Sigmoid colon (tissue), 7 donors: Measurements from ENCODE around the gene TNFRSF9. TPM values are rescaled to one million over a fixed set of nuclear protein-coding genes. Genes with fewer than 3 reads are reported as not detected.

Source experiments
- DNase-seq: peaks from one replicate; pipeline ENCODE4 v3.0.0-alpha.2; 2019
- H3K27ac ChIP-seq, 4 donors: fragments of 200-600 bp; sonication (generic); one replicate each; pipeline ENCODE4 v1.5.1; 2016 to 2019; ENCODE audit warnings: mild to moderate bottlenecking in 1 of 4
- H3K27me3 ChIP-seq, 3 donors: fragments of 200-600 bp; sonication (generic); one replicate each; pipeline ENCODE4 v1.5.1; 2019; ENCODE audit warnings: mild to moderate bottlenecking in 1 of 3
- H3K36me3 ChIP-seq, 4 donors: fragments of 200-600 bp; sonication (generic); one replicate each; pipeline ENCODE4 v1.5.1; 2016 to 2019
- H3K4me1 ChIP-seq, 4 donors: fragments of 200-600 bp; sonication (generic); one replicate each; pipeline ENCODE4 v1.5.1; 2017 to 2019
- H3K4me3 ChIP-seq, 4 donors: fragments of 200-600 bp; sonication (generic); one replicate each; pipeline ENCODE4 v1.5.1; 2017 to 2019; ENCODE audit warnings: mild to moderate bottlenecking in 2 of 4, moderate library complexity in 1 of 4
- H3K9me3 ChIP-seq, 4 donors: fragments of 200-600 bp in 3 of 4; sonication (generic) in 3 of 4; one replicate each; pipeline versions ENCODE4 v1.5.1 to v1.6.1; 2013 to 2019
- EP300 ChIP-seq, 4 donors: sonication (generic); formaldehyde crosslinking; IDR thresholded peaks; one replicate each; pipeline ENCODE4 v1.6.1; 2017; ENCODE audit warnings: antibody characterized with exemption in 4 of 4
- POLR2A ChIP-seq, 2 donors: fragments of 450-650 bp; IDR thresholded peaks; one replicate each; pipeline ENCODE4 v1.6.1; 2016; ENCODE audit warnings: antibody characterized with exemption in 2 of 2, mild to moderate bottlenecking in 2 of 2, moderate library complexity in 2 of 2
- POLR2AphosphoS5 ChIP-seq, 4 donors: sonication (generic); formaldehyde crosslinking; IDR thresholded peaks; one replicate each; pipeline ENCODE4 v1.6.1; 2017; ENCODE audit warnings: antibody characterized with exemption in 4 of 4
- WGBS, 2 donors: extraction: QIAGEN DNeasy Blood & Tissue Kit; methylation state at CpG; one replicate each; pipeline ENCODE4 v1.1.7; 2013; 5-methylcytosine and 5-hydroxymethylcytosine counted together
- intact Hi-C: fragments of 100-400 bp; cut with DNase I; formaldehyde crosslinking; loops from one replicate; pipeline ENCODE4 v1.15.1; 2023
- polyA plus RNA-seq, 3 donors: library from polyadenylated mRNA; stranded (reverse); fragments of 200-250 nt; gene quantifications; one replicate each; pipeline ENCODE4 v1.2.3, GENCODE V29; 2013
- small RNA-seq, 3 donors: library from RNA; depleted of rRNA; stranded (forward); fragments of <200 nt; gene quantifications; one replicate each; pipeline ENCODE3, GENCODE V24; 2016
- total RNA-seq, 4 donors: library from RNA; depleted of rRNA; stranded (reverse); fragments of >200 nt; gene quantifications; one replicate each; pipeline ENCODE4 v1.1.0, GENCODE V29; 2016
- TF ChIP-seq, protein P1 (sequence below), 4 experiments: fragments of 450-650 bp in 3 of 4; fragments of 200-600 bp in 1 of 4; IDR thresholded peaks; one replicate each; pipeline ENCODE4 v1.5.1; 2016 to 2019; ENCODE audit warnings: antibody characterized with exemption in 4 of 4, mild to moderate bottlenecking in 3 of 4, moderate library complexity in 2 of 4
- donor health status: healthy with polysubstance abuse.
- donor health status: Bipolar disorder and iron deficiency.
- donor health status: healthy.

TNFRSF9 gene
- total and polyA plus RNA-seq, 7 donors: 1.2 to 1.7 TPM; not detected in 5

DNA sequence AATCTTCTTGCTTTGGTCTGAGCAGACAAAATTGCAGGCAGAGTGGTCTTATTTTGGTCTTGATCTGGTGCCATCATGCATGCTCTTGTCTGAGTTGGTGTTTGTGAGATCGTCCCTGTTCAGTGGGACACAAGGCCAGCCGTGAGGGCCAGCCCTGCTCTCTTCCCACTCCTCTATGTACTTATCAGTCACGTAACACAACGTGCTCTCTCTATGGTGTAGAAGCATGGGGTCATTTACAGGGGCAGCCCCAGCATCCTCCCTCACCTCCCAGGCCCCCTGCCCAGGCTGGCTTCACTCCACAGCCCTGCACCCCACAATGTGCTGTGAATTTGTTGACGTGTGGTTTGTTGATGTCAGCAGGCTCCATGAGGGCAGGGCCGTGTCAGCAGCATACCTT, 69.5 kb downstream of the TNFRSF9 start:
- Histone ChIP-seq H3K4me3 (no peak overlapping the region), H3K4me1 (no peaks in the 10 kb centered on the region), H3K36me3 (no peaks in the 10 kb centered on the region), H3K9me3 (no peaks in the 10 kb centered on the region), H3K27ac (no peak overlapping the region), H3K27me3 (no peaks in the 10 kb centered on the region)
- no peak for DNase-seq
- no peak for TF ChIP-seq POLR2A (IDR thresholded peaks at IDR 0.05)
- WGBS, 2 donors: 80 to 81% methylated on average over 6 of the region's 6 CpGs
- intact Hi-C loops: no loop called here

DNA sequence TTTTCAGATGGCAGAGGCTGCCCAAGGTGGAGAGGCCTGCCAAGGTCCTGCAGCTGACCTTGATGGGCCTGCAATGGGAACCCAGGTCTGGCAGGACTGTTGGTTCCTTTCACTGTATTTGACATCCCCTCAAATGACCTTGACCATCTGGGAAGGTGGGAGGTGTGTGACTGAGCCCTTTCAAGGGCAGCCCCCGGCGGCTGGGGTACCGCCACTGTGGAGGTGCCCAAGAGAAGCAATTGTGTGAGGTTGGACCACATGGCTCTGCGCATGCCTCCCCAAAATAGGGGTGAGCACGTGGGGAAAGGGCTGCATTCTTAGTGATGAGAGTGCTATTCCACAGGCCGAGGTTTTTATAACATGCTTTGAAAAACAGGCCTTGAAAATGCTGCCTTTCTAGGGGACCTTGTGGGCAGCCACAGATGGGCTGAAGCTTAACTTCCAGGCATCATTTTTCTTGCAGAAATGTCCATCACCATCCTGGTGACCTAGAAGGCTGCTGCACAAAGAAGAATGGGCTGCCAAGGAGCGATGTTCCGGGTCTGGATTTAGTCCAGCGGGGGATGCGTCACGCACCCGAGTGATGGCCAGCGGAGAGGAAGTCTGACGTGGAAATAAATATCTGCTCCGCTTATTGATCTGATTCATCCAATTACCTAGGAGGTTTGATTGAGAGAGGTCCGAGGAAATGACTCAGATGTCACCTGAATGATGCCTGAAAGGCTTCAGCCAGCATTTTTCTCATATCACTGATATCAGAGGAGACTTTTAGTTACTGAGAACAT, 71.3 kb downstream of the TNFRSF9 start:
- H3K9me3 ChIP-seq: no peaks in the 10 kb centered on the region
- intact Hi-C loops: no loop called here
- H3K36me3 ChIP-seq: no peaks in the 10 kb centered on the region
- H3K4me3 ChIP-seq: no peak overlapping the region
- no peak overlapping the region for H3K27ac ChIP-seq
- TF ChIP-seq, protein P1, sequence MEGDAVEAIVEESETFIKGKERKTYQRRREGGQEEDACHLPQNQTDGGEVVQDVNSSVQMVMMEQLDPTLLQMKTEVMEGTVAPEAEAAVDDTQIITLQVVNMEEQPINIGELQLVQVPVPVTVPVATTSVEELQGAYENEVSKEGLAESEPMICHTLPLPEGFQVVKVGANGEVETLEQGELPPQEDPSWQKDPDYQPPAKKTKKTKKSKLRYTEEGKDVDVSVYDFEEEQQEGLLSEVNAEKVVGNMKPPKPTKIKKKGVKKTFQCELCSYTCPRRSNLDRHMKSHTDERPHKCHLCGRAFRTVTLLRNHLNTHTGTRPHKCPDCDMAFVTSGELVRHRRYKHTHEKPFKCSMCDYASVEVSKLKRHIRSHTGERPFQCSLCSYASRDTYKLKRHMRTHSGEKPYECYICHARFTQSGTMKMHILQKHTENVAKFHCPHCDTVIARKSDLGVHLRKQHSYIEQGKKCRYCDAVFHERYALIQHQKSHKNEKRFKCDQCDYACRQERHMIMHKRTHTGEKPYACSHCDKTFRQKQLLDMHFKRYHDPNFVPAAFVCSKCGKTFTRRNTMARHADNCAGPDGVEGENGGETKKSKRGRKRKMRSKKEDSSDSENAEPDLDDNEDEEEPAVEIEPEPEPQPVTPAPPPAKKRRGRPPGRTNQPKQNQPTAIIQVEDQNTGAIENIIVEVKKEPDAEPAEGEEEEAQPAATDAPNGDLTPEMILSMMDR (IDR thresholded peaks at IDR 0.05): no peak
- TF ChIP-seq EP300 (IDR thresholded peaks at IDR 0.05) (no peak), POLR2A (IDR thresholded peaks at IDR 0.05) (no peak), POLR2AphosphoS5 (IDR thresholded peaks at IDR 0.05) (no peak)
- H3K4me1 ChIP-seq: no peaks in the 10 kb centered on the region
- no peak for DNase-seq
- 88 to 92% methylated on average over 16 of the region's 16 CpGs for WGBS, 2 donors
- H3K27me3 ChIP-seq: no peaks in the 10 kb centered on the region

DNA sequence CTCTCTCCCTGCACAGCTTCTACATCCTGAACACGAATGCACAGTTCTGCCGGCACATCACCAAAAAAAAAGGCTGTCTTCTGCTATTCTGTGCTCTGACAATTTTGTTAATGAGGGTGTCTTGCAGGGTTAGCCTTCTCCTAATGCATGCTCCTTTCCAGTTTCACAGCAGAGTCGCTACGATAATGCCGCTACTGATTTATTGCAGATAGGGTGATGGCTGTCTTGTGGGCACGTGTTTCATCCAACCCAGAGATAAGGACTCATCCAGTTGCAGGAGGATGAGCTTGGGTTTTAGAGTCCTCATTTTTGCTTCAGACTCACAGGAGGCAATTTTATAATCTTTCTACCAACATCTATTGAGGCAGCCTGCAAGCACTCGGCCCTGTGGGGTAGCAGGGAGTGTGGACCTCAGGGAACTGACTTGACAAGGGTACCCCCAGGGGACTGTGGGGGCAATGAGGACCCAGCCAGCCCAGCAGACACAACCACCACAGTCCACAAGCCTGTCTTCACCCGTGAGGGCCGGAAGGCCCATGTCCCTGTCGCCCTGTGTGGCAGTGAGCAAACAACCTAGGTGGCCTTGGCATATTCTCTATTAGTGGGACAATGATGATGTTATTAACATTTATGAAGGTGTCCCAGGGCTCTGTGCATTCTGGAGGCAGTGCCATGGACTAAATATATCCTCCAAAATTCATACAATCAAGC, 72.4 kb downstream of the TNFRSF9 start:
- no peaks in the 10 kb centered on the region for H3K27me3 ChIP-seq
- intact Hi-C loops: no loop called here
- 79 to 80% methylated on average over 10 of the region's 10 CpGs for WGBS, 2 donors

DNA sequence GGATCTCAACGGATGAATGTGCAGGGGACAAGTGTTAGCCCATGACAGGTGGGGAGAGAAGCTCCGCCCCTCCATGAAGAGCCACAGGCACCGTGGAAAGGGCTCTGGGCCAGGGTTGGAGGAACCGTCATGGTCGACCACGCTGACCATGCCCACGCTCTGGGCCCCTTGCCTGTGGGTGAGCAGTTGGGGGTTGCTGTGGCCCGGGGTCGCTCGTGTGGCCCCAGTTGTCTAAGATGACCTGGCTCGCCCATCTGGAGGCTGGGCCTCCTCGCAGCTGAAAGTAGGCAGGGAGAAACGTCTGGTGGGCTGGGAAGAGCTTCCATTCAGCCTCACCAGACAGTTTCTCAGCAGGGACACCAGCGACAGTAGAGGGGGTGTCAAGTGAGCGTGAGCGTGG, 74.7 kb downstream of the TNFRSF9 start:
- Histone ChIP-seq H3K9me3 (no peaks in the 10 kb centered on the region), H3K27me3 (no peaks in the 10 kb centered on the region), H3K4me1 (no peaks in the 10 kb centered on the region), H3K27ac (no peak overlapping the region), H3K4me3 (no peak overlapping the region), H3K36me3 (no peaks in the 10 kb centered on the region)
- intact Hi-C loops: no loop called here
- DNase-seq: no peak
- WGBS, 2 donors: 89 to 91% methylated on average over 16 of the region's 16 CpGs
- TF ChIP-seq, protein P1 (IDR thresholded peaks at IDR 0.05): no peak
- no peak for TF ChIP-seq POLR2AphosphoS5 (IDR thresholded peaks at IDR 0.05)

More for the DNA sequence above, 72.4 kb downstream of the TNFRSF9 start:
- TF ChIP-seq POLR2AphosphoS5 (IDR thresholded peaks at IDR 0.05) (no peak), POLR2A (IDR thresholded peaks at IDR 0.05) (no peak), EP300 (IDR thresholded peaks at IDR 0.05) (no peak)
- TF ChIP-seq, protein P1 (IDR thresholded peaks at IDR 0.05): no peak
- Histone ChIP-seq H3K9me3 (no peaks in the 10 kb centered on the region), H3K27ac (no peak overlapping the region), H3K36me3 (no peaks in the 10 kb centered on the region), H3K4me1 (no peaks in the 10 kb centered on the region), H3K4me3 (no peak overlapping the region)
- DNase-seq: no peak

Small RNA genes within 50 kb of the gene (small RNA-seq; reads per million reads assigned to genes)
- 0 reads per million in 3 donors for gene RF00019

Other genes with a start within 250 kb of the TNFRSF9 start
- gene VAMP3, start 169.5 kb downstream of the TNFRSF9 start, total RNA-seq: 1,000 to 10,000 TPM in 1 of 4 donors, 100 to 1,000 TPM in 1, 10 to 100 TPM in 2; 83.8 to 2,991 (median 182) TPM
- gene VAMP3, start 169.5 kb downstream of the TNFRSF9 start, polyA plus RNA-seq: 100 to 1,000 TPM in 2 of 3 donors, 10 to 100 TPM in 1; 55.3 to 125 (median 113) TPM
- 10 to 100 TPM; 36.1 to 57.1 (median 44.9) TPM for gene PER3, start 156.5 kb downstream of the TNFRSF9 start, total RNA-seq
- gene PER3, start 156.5 kb downstream of the TNFRSF9 start, polyA plus RNA-seq: 1 to 10 TPM; 2.1 to 5.4 (median 5.3) TPM
- gene UTS2, start 87.8 kb downstream of the TNFRSF9 start, total RNA-seq: not detected
- gene UTS2, start 87.8 kb downstream of the TNFRSF9 start, polyA plus RNA-seq: 1 to 10 TPM in 1 of 3 donors, under 1 TPM in 1, not detected in 1; 0.20 to 7.2 TPM
- gene PARK7, start 20.9 kb upstream of the TNFRSF9 start, total RNA-seq: 100 to 1,000 TPM; 176 to 252 (median 222) TPM
- 100 to 1,000 TPM; 243 to 270 (median 243) TPM for gene PARK7, start 20.9 kb upstream of the TNFRSF9 start, polyA plus RNA-seq
- 100 to 1,000 TPM in 2 of 4 donors, 10 to 100 TPM in 2; 81.1 to 131 (median 101) TPM for gene ERRFI1, start 85.5 kb upstream of the TNFRSF9 start, total RNA-seq
- 10 to 100 TPM; 28.4 to 45.3 (median 28.8) TPM for gene ERRFI1, start 85.5 kb upstream of the TNFRSF9 start, polyA plus RNA-seq